HEK293 (cell line): ENCODE measurements around the gene RGS9.

Experiments
- CTCF ChIA-PET: fragments of 350-600 bp; formaldehyde crosslinking; extraction: SDS; loops from one replicate; lab custom pipeline; 2021; ENCODE audit warnings: antibody characterized with exemption; lab: Yijun Ruan, JAX
- POLR2A ChIA-PET: fragments of 300-600 bp; formaldehyde crosslinking; extraction: SDS; loops from one replicate; lab custom pipeline; 2020; ENCODE audit warnings: antibody characterized with exemption, inconsistent platforms; lab: Yijun Ruan, JAX
- H3K27ac ChIP-seq: fragments of 200-500 bp; sonication (Bioruptor generic); 2 replicates; pipeline ENCODE4 v1.5.1; 2014; ENCODE audit warnings: low read depth, low read length, control low read depth, inconsistent platforms; ENCODE audit errors: extremely low read depth
- H3K36me3 ChIP-seq, 2 experiments: fragments of 200-500 bp in 1 of 2; sonication (Bioruptor generic) in 1 of 2; 1 replicate in 1 of 2; 2 replicates in 1 of 2; pipeline ENCODE4 v1.5.1; 2014 to 2017; ENCODE audit warnings: inconsistent platforms in 2 of 2, low read length in 2 of 2; ENCODE audit not compliant: control insufficient read depth in 2 of 2, insufficient read depth in 1 of 2
- H3K4me1 ChIP-seq: fragments of 200-500 bp; sonication (Bioruptor generic); 2 replicates; pipeline ENCODE4 v1.5.1; 2014; ENCODE audit warnings: mild to moderate bottlenecking, low read length, inconsistent platforms; ENCODE audit not compliant: control insufficient read depth, insufficient read depth
- H3K4me3 ChIP-seq: 2 replicates; pipeline ENCODE4 v1.5.1; 2011; ENCODE audit warnings: low read depth, mild to moderate bottlenecking, control low read depth, low read length, moderate library complexity
- H3K9me3 ChIP-seq: fragments of 200-500 bp; sonication (Bioruptor generic); 2 replicates; pipeline ENCODE4 v1.5.1; 2014; ENCODE audit warnings: low read depth, low read length, inconsistent platforms; ENCODE audit not compliant: control insufficient read depth, insufficient read depth
- IKZF3 ChIP-seq: fragments of 450-650 bp; IDR thresholded peaks from 2 replicates; pipeline ENCODE4 v1.5.0; 2018; ENCODE audit warnings: missing biosample characterization, mild to moderate bottlenecking, missing genetic modification characterization, moderate library complexity
- ZBTB1 ChIP-seq: fragments of 450-650 bp; formaldehyde crosslinking; IDR thresholded peaks from 2 replicates; pipeline ENCODE4 v1.5.1; 2016; ENCODE audit warnings: missing biosample characterization, missing genetic modification characterization
- ZBTB26 ChIP-seq: fragments of 450-650 bp; formaldehyde crosslinking; optimal IDR thresholded peaks from 2 replicates; pipeline ENCODE3; 2016; ENCODE audit warnings: missing biosample characterization, mild to moderate bottlenecking, missing genetic modification characterization
- ZBTB48 ChIP-seq: fragments of 450-650 bp; formaldehyde crosslinking; IDR thresholded peaks from 2 replicates; pipeline ENCODE4 v1.5.1; 2016; ENCODE audit warnings: missing biosample characterization, missing genetic modification characterization
- ZFP41 ChIP-seq: fragments of 450-650 bp; formaldehyde crosslinking; IDR thresholded peaks from 2 replicates; pipeline ENCODE4 v1.5.1; 2016; ENCODE audit warnings: missing biosample characterization, missing genetic modification characterization, borderline replicate concordance
- ZNF138 ChIP-seq: fragments of 450-650 bp; formaldehyde crosslinking; IDR thresholded peaks from 2 replicates; pipeline ENCODE4 v1.5.1; 2016; ENCODE audit warnings: missing biosample characterization, missing genetic modification characterization, borderline replicate concordance
- ZNF223 ChIP-seq: fragments of 450-650 bp; formaldehyde crosslinking; IDR thresholded peaks from 2 replicates; pipeline ENCODE4 v1.5.1; 2016; ENCODE audit warnings: missing biosample characterization, missing genetic modification characterization
- ZNF280C ChIP-seq: fragments of 450-650 bp; formaldehyde crosslinking; IDR thresholded peaks from 2 replicates; pipeline ENCODE4 v1.5.1; 2016; ENCODE audit warnings: missing biosample characterization, missing genetic modification characterization
- ZNF513 ChIP-seq: fragments of 450-650 bp; IDR thresholded peaks from 2 replicates; pipeline ENCODE4 v1.5.1; 2018; ENCODE audit warnings: missing biosample characterization, missing genetic modification characterization
- ZNF560 ChIP-seq: fragments of 450-650 bp; formaldehyde crosslinking; IDR thresholded peaks from 2 replicates; pipeline ENCODE4 v1.5.1; 2017; ENCODE audit warnings: missing biosample characterization, missing genetic modification characterization, borderline replicate concordance
- ZNF658 ChIP-seq: fragments of 450-650 bp; formaldehyde crosslinking; IDR thresholded peaks from 2 replicates; pipeline ENCODE4; 2016; ENCODE audit warnings: missing biosample characterization, missing genetic modification characterization
- ZNF677 ChIP-seq: fragments of 450-650 bp; IDR thresholded peaks from 2 replicates; pipeline ENCODE4 v1.5.0; 2018; ENCODE audit warnings: missing biosample characterization, mild to moderate bottlenecking, missing genetic modification characterization, moderate library complexity
- ZNF692 ChIP-seq: fragments of 450-650 bp; formaldehyde crosslinking; IDR thresholded peaks from 2 replicates; pipeline ENCODE4 v1.5.1; 2016; ENCODE audit warnings: missing biosample characterization, missing genetic modification characterization
- ZNF785 ChIP-seq: fragments of 450-650 bp; formaldehyde crosslinking; IDR thresholded peaks from 2 replicates; pipeline ENCODE4 v1.5.1; 2016; ENCODE audit warnings: missing biosample characterization, missing genetic modification characterization
- ZSCAN16 ChIP-seq: fragments of 450-650 bp; formaldehyde crosslinking; IDR thresholded peaks from 2 replicates; pipeline ENCODE4 v1.5.1; 2016; ENCODE audit warnings: missing biosample characterization, missing genetic modification characterization
- ZSCAN30 ChIP-seq: fragments of 450-650 bp; IDR thresholded peaks from 2 replicates; pipeline ENCODE4 v1.5.1; 2018; ENCODE audit warnings: missing biosample characterization, mild to moderate bottlenecking, missing genetic modification characterization, moderate library complexity
- ZSCAN4 ChIP-seq: fragments of 450-650 bp; formaldehyde crosslinking; IDR thresholded peaks from 2 replicates; pipeline ENCODE4 v1.5.1; 2017; ENCODE audit warnings: missing biosample characterization, missing genetic modification characterization

RGS9 gene

GRCh38 chr17:65158622-65159021, 21.5 kb downstream of the RGS9 start (continued):
- TF ChIP-seq ZSCAN16 (tag by site-specific recombination) (no peak), ZNF223 (tag by site-specific recombination) (no peak), ZBTB1 (tag by site-specific recombination) (no peak)

GRCh38 chr17:65160516-65160915, 23.3 kb downstream of the RGS9 start:
- Histone ChIP-seq H3K4me3 (no peak overlapping the region), H3K27ac (no peak overlapping the region), H3K4me1 (0 out of 2 replicates have a peak, but pooled peaks cover under 1% of the 10 kb centered on the region), H3K36me3 (no peaks in the 10 kb centered on the region), H3K9me3 (no peaks in the 10 kb centered on the region)
- ChIA-PET CTCF (interaction anchor here (0.9 kb wide), 1 partner anchor 61 kb away, joined by 3 read pairs; no protein-coding TSS in a partner anchor), POLR2A (no interaction called here)
- TF ChIP-seq ZSCAN4 (tag by site-specific recombination) = no peak
- TF ChIP-seq ZNF280C (tag by site-specific recombination) = no peak
- TF ChIP-seq ZFP41 (tag by site-specific recombination) = no peak
- no peak for TF ChIP-seq ZNF560 (tag by site-specific recombination)
- TF ChIP-seq ZBTB26 (tag by site-specific recombination) = no peak
- no peak for TF ChIP-seq ZNF513 (tag by site-specific recombination)
- no peak for TF ChIP-seq ZBTB48 (tag by site-specific recombination)
- no peak for TF ChIP-seq ZNF692 (tag by site-specific recombination)
- no peak for TF ChIP-seq ZNF785 (tag by site-specific recombination)
- no peak for TF ChIP-seq ZNF138 (tag by site-specific recombination)
- no peak for TF ChIP-seq ZSCAN30 (tag by site-specific recombination)
- TF ChIP-seq ZNF677 (tag by site-specific recombination) = no peak
- no peak for TF ChIP-seq IKZF3 (tag by site-specific recombination)
- TF ChIP-seq ZNF658 = no peak
